ENCODE data around the gene RRP1B.

- TF ChIP-seq, protein P1, sequence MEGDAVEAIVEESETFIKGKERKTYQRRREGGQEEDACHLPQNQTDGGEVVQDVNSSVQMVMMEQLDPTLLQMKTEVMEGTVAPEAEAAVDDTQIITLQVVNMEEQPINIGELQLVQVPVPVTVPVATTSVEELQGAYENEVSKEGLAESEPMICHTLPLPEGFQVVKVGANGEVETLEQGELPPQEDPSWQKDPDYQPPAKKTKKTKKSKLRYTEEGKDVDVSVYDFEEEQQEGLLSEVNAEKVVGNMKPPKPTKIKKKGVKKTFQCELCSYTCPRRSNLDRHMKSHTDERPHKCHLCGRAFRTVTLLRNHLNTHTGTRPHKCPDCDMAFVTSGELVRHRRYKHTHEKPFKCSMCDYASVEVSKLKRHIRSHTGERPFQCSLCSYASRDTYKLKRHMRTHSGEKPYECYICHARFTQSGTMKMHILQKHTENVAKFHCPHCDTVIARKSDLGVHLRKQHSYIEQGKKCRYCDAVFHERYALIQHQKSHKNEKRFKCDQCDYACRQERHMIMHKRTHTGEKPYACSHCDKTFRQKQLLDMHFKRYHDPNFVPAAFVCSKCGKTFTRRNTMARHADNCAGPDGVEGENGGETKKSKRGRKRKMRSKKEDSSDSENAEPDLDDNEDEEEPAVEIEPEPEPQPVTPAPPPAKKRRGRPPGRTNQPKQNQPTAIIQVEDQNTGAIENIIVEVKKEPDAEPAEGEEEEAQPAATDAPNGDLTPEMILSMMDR (IDR thresholded peaks at IDR 0.05; ENCODE audit: low read length) = peak; percentile 88
- TF ChIP-seq EZH2 (optimal IDR thresholded peaks at IDR 0.05; ENCODE audit: low read depth, low read length) = no peak
These were observed 14.0 kb upstream of the RRP1B start for GRCh38 chr21:43645136-43645891.
